Measurements from ENCODE around the gene AMMECR1. TPM values are rescaled to one million over a fixed set of nuclear protein-coding genes. Genes with fewer than 3 reads are reported as not detected.

AMMECR1 gene
- total RNA-seq, 2 donors from 2014 or later, result 3.7 to 4.8 TPM

DNA sequence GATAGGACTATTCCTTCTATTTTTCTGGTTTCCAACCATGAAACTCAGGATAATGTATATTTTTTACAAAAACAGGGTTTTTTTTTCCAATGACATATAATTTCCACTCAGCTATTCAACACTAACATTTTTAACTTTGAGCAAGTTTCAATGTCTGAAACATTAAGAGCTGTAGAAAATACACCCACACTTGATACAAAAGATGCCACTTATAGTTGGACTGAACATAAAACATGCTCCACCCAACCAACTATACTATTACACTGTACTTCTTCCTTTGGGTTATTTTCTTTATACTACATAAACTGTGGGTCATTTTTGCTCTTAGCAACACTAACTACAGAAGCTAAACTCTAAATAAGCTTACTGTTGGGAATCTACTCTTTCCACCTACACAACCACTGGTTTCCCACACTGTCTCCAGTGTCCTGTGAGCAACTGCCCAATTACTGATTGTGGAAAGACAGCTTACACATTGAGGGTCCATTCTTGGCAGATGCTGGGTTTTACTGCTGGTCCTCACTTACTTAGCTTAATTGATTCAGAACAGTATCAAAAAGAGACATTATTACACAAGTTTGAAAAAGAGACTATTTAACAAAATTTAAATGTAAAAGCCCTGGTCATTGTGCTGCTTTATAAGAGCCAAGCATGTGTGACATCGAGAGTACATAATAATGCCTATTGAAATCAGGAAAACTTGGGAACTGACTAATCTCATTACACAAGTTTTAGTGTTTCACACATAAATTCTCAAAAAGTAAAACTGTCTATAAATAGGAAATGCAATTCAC lies 6.3 kb downstream of the AMMECR1 start:
- no peaks in the 10 kb centered on the region for H3K27me3 ChIP-seq (replicated peaks; ENCODE audit: insufficient read depth)
- no peak for DNase-seq (ENCODE audit: low spot score)
- no peaks in the 10 kb centered on the region for H3K36me3 ChIP-seq
- no peak overlapping the region for H3K4me3 ChIP-seq
- no peaks in the 10 kb centered on the region for H3K4me1 ChIP-seq (replicated peaks)
- TF ChIP-seq POLR2A (IDR thresholded peaks at IDR 0.05) (no peak), POLR2AphosphoS5 (IDR thresholded peaks at IDR 0.05) (no peak)
- TF ChIP-seq, protein P1, sequence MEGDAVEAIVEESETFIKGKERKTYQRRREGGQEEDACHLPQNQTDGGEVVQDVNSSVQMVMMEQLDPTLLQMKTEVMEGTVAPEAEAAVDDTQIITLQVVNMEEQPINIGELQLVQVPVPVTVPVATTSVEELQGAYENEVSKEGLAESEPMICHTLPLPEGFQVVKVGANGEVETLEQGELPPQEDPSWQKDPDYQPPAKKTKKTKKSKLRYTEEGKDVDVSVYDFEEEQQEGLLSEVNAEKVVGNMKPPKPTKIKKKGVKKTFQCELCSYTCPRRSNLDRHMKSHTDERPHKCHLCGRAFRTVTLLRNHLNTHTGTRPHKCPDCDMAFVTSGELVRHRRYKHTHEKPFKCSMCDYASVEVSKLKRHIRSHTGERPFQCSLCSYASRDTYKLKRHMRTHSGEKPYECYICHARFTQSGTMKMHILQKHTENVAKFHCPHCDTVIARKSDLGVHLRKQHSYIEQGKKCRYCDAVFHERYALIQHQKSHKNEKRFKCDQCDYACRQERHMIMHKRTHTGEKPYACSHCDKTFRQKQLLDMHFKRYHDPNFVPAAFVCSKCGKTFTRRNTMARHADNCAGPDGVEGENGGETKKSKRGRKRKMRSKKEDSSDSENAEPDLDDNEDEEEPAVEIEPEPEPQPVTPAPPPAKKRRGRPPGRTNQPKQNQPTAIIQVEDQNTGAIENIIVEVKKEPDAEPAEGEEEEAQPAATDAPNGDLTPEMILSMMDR (IDR thresholded peaks at IDR 0.05), result no peak
- H3K27ac ChIP-seq, result no peak overlapping the region
- intact Hi-C loops (cut with DNase I), result loop anchor here (10.0 kb wide), 2 partner anchors 137 to 577 kb away; partner anchors contain the start of gene ACSL4
- H3K9me3 ChIP-seq, result no peaks in the 10 kb centered on the region
- WGBS, result 96% methylated on average over 1 of the region's 1 CpG

DNA sequence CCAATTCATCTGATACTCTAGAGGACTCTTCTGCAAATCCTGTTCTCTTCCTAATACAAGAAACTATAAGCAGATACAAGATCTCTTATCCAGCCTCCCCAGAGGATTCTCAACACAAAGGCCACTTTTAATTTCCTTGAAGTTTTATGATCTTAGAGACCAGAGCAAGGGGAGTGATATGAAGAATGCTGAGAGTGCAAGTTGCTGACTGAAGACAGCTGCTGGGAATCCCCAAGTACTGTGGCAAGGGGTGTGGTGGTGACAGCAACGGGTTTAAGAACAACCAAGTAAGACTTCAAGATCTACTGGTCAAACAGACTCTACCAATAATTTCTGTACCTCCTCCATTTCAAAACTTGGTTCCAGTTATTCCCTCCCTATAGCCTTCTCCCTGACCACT lies 7.0 kb downstream of the AMMECR1 start:
- DNase-seq (ENCODE audit: low spot score), result no peak
- intact Hi-C loops (cut with DNase I), result loop anchor here (10.0 kb wide), 2 partner anchors 136 to 576 kb away; partner anchors contain the start of gene ACSL4
- H3K4me3 ChIP-seq, result no peak overlapping the region
- WGBS, result 64% methylated on average over 1 of the region's 1 CpG
- no peak overlapping the region for H3K27ac ChIP-seq
- no peaks in the 10 kb centered on the region for H3K36me3 ChIP-seq
- H3K4me1 ChIP-seq (replicated peaks), result no peaks in the 10 kb centered on the region
- TF ChIP-seq, protein P1 (IDR thresholded peaks at IDR 0.05), result no peak
- TF ChIP-seq POLR2AphosphoS5 (IDR thresholded peaks at IDR 0.05), result no peak
- no peak for TF ChIP-seq POLR2A (IDR thresholded peaks at IDR 0.05)
- no peaks in the 10 kb centered on the region for H3K9me3 ChIP-seq
- no peaks in the 10 kb centered on the region for H3K27me3 ChIP-seq (replicated peaks; ENCODE audit: insufficient read depth)

DNA sequence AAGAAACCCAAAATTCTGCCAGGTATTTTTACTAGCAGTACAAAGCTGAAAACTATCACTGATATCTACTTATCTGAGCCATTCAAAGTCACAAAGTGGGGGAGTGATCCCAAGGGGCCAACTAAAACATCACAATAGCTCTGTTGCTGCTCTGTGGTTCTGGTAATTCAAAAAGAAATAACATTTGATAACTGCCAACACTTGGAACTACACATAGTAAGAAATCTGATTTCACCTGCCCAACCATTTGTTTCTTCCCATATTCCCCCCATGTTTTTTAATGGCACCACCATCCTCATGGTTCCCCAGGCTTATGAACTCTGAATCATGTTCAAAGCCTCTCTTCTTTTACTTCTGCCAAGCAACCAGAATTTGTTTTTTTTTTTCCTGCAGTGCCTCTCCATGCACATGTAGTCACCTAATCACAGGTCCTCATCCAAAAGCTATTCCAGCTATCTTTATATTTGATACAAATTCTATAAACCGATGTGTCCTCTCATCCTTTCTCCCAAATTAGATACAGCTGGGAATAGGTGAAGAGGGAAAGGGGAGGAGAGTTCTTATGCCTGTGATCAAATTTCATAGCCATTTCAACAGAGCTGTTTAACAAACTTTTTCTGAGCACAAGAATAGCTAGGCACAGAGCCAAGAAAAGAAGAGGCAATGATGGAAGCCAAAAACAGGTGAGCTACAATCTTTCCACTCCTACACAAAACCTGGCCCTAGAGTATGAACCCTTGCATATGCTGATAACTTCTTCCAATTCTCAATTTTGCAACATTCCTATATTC lies 7.7 kb downstream of the AMMECR1 start:
- TF ChIP-seq POLR2AphosphoS5 (IDR thresholded peaks at IDR 0.05) (no peak), POLR2A (IDR thresholded peaks at IDR 0.05) (no peak)
- TF ChIP-seq, protein P1 (IDR thresholded peaks at IDR 0.05), result no peak
- Histone ChIP-seq H3K4me3 (no peak overlapping the region), H3K27me3 (replicated peaks; ENCODE audit: insufficient read depth) (no peaks in the 10 kb centered on the region), H3K9me3 (no peaks in the 10 kb centered on the region), H3K36me3 (no peaks in the 10 kb centered on the region), H3K27ac (no peak overlapping the region), H3K4me1 (replicated peaks) (no peaks in the 10 kb centered on the region)
- 23% methylated on average over 1 of the region's 1 CpG for WGBS
- no peak for DNase-seq (ENCODE audit: low spot score)
- intact Hi-C loops (cut with DNase I), result loop anchor here (10.0 kb wide), 2 partner anchors 135 to 575 kb away; partner anchors contain the start of gene ACSL4

DNA sequence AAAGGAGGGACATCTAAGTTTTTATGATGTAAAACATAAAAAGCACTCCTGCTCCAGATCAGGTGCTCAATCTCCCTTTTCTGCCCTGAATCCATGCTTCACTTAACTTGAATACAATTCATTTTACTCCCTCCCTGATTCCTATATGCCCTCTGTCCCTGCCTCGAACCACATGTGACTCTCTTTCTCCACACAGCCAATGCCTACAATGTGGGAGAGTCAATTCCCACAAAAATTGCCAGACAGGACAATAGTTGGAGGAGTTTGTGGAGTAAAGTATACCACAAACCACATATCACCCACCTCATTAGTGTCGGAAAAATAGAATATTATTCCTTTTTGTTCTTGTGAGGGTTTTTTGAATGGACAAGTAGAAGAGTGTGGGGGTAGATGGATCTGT lies 9.7 kb downstream of the AMMECR1 start:
- 82% methylated on average over 2 of the region's 2 CpGs for WGBS
- H3K9me3 ChIP-seq, result no peaks in the 10 kb centered on the region
- no peak overlapping the region for H3K27ac ChIP-seq
- H3K4me1 ChIP-seq (replicated peaks), result no peaks in the 10 kb centered on the region
- H3K36me3 ChIP-seq, result no peaks in the 10 kb centered on the region
- TF ChIP-seq, protein P1 (IDR thresholded peaks at IDR 0.05), result no peak
- TF ChIP-seq POLR2AphosphoS5 (IDR thresholded peaks at IDR 0.05) (no peak), POLR2A (IDR thresholded peaks at IDR 0.05) (no peak)
- H3K27me3 ChIP-seq (replicated peaks; ENCODE audit: insufficient read depth), result no peaks in the 10 kb centered on the region
- intact Hi-C loops (cut with DNase I), result no loop called here
- no peak overlapping the region for H3K4me3 ChIP-seq
- DNase-seq (ENCODE audit: low spot score), result no peak

All from prostate gland (tissue), 2 donors.